ENCODE data around the gene NELL1. TPM values are rescaled to one million over a fixed set of nuclear protein-coding genes. Genes with fewer than 3 reads are reported as not detected.
"Not testable (repeated sequence)": the region's sequence is repeated elsewhere in the genome, so short reads cannot be mapped to it uniquely, and the experiment has no call there.

The NELL1 gene
- total RNA-seq, 1 experiment from 2014 or later, result 0.34 TPM

DNA sequence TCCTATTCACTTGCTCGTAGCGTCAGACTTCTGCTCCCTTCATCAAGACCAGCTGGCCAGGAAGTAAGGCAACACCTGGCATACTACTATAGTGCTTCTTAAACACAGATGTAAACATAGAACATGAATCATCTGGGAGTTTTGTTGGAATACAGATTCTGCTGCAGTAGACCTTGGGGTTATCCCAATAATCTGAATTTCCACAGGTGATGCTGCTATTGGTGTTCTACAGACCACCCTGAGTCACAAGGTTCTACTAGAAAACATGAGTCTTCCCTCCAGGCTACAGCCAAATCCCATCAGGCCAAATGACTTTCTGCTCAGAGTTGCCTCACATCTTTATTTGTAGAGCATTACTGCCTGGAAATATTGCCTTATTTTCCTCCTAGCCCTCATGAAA is 175.2 kb downstream of the NELL1 start:
- in situ Hi-C loops (cut with HindIII; ENCODE audit: low sequenced_read_pairs), result no loop called here
- DNase-seq (ENCODE audit: low spot score), result no peak

DNA sequence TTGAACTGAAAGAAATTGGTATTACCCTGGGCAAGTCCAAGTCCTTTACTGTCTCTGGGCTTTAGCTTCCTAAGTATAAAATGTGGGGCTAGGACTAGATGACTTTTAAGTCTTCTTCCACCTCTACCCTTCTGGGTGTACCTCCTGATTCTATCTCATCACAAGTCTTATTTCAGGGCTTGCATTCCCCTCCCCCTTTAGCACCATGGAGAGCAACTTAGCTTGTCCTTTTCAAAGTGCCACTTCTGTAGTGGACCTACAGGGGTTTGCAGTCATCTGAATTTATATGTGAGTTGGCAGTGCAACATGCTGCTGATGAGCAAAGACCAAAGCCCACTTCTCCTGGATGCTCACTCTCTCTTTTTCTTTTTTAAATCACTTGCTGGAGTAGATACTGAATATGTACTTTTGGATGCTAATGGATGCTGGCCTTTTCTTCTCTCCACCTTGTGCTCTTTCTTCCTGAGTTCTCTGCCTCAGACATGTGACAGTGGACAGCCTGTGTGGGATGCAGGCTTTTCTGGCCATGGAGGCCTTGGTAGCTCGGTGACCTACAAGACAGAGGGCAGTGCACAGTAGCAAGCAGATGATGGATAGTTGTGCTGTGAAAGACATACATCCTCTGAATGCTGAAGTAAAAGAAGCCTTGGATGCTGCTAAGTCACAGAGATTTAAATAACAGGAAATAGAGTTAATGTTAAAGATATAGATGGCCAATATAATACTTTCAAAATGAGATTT is 185.0 kb downstream of the NELL1 start:
- in situ Hi-C loops (cut with HindIII; ENCODE audit: low sequenced_read_pairs), result no loop called here
- DNase-seq (ENCODE audit: low spot score), result no peak

DNA sequence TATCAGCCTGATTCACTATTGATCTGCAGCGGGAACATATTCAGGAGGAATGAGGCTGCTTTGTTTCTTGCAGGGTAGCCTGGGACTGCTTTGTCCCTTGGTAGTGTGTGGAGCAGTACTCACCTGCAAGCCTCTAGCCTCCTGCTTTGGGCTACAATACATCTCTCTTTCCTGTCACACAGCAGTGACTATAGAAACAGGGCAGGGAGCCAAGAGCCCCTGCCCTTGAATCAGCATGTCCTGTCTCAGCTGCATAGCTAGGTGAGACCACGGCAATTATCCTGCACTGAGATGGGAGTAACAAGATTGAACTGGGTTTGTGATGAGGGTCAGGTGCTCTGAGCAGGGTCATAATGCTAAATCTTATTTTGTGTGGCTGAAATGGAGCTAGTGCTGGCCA is 191.9 kb downstream of the NELL1 start:
- no peak for DNase-seq (ENCODE audit: low spot score)
- in situ Hi-C loops (cut with HindIII; ENCODE audit: low sequenced_read_pairs), result no loop called here

DNA sequence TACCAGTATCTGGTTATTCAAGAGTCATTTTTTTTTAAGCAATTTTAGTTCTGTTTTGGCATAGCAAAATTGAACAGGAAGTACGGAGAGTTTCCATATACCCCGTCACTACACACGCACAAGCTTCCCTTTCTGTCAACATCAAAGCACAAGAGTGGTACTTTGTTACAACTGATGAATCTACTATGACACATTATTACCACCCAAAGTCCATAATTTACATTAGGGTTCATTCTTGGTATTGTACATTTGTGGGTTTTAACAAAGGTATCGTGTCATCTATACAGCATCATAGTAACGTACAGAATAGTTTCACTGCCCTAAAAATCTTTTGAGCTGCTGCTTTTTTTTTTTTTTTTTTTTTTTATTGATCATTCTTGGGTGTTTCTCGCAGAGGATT is 192.9 kb downstream of the NELL1 start:
- DNase-seq (ENCODE audit: low spot score); in situ Hi-C loops (cut with HindIII; ENCODE audit: low sequenced_read_pairs): not testable (repeated sequence)

DNA sequence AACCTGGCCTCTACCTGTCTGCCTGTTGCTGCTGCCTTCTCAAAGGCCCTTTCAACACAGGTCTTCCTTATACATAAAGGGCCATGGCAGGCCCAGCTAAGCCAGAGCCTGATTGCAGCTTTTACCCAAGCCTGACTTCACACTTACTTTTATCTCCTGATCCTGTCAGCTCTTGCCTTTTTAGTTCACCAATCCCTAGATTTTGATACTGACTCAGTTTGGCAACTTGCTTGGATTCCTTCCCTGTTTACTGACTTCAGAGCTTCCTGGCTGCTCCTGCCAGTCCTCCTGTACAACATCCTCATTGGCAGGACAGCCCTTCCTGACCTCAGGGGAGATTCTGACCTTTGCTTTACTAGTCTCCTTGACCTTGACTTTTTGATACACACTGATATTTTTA is 195.2 kb downstream of the NELL1 start:
- in situ Hi-C loops (cut with HindIII; ENCODE audit: low sequenced_read_pairs), result no loop called here

DNA sequence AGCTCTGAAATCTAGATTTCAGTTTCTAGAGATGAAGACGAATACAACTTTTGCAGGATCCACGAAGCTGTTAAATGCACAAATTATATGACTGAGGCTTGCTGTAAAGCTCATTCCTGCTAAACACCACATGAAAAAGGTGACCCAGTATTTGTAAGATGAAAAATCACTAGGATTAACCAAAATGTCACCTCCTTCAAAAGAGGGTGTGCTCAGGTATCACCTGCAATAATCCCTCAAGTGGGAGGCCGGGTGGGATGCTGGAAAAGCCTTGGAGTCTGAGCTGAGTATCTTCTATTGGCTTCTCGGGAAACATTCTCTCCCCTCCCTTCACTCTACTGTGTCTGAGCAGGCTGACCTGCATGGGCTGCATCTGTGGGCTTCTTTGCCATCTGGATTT is 195.8 kb downstream of the NELL1 start:
- in situ Hi-C loops (cut with HindIII; ENCODE audit: low sequenced_read_pairs), result no loop called here
- no peak for DNase-seq (ENCODE audit: low spot score)

More for the DNA sequence above, 195.2 kb downstream of the NELL1 start:
- DNase-seq (ENCODE audit: low spot score), result no peak

DNA sequence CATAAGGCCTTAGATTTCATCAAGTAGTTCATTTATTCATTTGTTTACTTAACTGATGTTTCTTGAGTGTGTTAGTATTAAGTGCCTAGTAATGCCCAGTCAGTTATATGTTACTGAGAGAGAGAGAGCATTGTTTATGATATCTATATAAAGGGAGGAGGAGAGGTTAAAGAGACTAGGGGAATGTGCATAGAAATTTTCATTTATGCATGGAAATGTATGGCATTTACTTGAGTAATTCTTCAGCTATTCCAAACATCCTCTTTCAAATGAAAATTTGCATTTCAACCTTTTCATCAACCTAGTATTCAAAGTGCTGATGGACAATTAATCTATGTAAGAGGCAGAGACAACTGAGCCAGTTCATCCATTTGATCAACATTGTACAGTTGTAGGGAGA is 199.7 kb downstream of the NELL1 start:
- DNase-seq (ENCODE audit: low spot score), result no peak

DNA sequence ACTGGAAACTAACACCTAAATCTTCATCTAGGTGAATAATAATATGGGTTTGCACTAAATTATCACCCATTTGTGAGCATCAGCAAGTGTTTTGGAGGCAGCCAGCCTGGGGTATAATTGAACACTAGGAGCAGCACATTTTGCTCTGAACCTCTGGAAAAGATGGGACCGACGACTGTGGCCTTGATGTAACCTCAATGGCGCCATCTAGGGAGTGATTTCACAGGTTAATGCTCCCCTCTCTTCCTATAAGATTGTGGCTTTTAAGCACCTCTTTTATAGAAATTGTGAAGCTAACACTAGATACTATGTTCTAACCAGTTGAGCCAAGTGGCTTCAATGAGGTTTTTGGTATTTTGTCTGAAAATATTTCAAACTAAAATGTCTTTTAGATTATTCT is 203.7 kb downstream of the NELL1 start:
- in situ Hi-C loops (cut with HindIII; ENCODE audit: low sequenced_read_pairs), result no loop called here
- peak; percentile 15 for DNase-seq (ENCODE audit: low spot score)

More for the DNA sequence above, 199.7 kb downstream of the NELL1 start:
- in situ Hi-C loops (cut with HindIII; ENCODE audit: low sequenced_read_pairs), result no loop called here

DNA sequence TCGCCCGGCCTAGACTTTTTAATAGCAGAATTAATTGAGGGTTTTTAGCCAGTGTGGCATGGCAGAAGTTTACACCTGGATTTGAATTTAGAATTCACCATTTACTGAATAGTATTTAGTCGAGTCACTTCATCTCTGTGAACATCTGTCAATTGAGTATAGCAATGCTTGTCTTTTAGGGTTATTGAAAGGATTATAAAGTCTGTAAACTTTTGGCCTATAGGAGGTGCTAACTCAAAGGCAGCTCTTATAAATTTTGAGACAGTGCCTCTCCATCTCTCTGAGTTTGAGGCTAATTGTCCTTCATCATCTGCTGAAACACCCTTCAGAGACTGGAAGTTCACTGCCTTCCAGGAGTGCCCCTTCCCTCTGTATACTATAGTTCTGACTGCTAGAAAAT is 205.0 kb downstream of the NELL1 start:
- DNase-seq (ENCODE audit: low spot score), result no peak
- in situ Hi-C loops (cut with HindIII; ENCODE audit: low sequenced_read_pairs), result no loop called here

DNA sequence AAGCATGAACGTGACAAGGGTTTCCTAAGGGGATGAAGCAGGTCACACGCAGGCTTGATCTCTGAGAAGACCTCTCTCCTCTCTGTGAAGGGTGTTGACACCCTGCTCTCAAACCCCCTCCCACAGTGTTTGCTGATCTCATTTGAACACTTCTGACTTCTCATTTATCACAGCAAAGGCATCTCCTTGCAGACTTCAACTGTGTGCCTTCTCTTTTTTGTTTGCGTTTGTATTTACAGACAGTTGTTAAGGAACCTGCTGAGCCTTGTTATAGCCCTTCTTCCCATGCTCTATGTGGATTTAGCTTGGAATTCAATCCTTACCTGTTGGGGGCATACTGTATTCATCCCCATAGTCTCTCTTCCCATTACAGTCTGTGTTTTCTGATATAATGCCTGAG is 206.5 kb downstream of the NELL1 start:
- no peak for DNase-seq (ENCODE audit: low spot score)
- in situ Hi-C loops (cut with HindIII; ENCODE audit: low sequenced_read_pairs), result no loop called here

DNA sequence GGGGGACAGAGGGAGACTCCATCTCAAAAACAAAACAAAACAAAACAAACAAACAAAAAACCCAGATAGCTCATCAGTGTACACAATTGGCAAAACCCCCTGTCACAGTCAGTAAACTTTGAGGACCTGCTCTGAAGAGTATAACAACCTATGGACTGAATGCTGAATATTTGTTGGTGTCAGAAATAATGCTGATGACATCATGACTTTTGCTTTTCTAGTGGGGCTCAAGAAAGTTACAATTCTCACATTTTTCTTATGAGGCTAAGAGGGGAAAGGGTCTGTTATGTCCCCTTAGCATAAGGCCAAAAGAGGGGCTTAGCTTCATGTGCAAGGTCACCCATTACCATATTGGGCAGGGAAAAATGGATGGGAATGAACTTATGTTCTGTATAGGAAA is 207.4 kb downstream of the NELL1 start:
- no peak for DNase-seq (ENCODE audit: low spot score)
- in situ Hi-C loops (cut with HindIII; ENCODE audit: low sequenced_read_pairs), result no loop called here

DNA sequence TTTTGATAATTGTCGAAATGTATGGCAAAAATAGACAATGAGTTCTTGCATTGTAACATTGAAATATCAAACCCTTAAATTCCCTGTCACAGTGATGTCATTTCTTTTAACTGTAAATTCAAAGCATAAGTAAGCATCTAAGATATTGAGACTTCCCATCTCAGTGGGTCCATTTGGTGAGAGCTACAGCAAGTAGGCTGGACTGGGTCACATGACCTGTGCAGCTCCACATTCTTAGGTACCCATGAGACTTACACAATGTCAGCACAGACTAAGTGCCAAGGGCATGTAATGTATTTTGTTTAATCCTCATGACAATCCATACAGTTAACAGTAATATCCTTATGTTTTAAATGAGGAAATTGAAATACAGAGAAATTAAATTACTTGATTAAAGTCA is 210.7 kb downstream of the NELL1 start:
- no peak for DNase-seq (ENCODE audit: low spot score)
- in situ Hi-C loops (cut with HindIII; ENCODE audit: low sequenced_read_pairs), result no loop called here

DNA sequence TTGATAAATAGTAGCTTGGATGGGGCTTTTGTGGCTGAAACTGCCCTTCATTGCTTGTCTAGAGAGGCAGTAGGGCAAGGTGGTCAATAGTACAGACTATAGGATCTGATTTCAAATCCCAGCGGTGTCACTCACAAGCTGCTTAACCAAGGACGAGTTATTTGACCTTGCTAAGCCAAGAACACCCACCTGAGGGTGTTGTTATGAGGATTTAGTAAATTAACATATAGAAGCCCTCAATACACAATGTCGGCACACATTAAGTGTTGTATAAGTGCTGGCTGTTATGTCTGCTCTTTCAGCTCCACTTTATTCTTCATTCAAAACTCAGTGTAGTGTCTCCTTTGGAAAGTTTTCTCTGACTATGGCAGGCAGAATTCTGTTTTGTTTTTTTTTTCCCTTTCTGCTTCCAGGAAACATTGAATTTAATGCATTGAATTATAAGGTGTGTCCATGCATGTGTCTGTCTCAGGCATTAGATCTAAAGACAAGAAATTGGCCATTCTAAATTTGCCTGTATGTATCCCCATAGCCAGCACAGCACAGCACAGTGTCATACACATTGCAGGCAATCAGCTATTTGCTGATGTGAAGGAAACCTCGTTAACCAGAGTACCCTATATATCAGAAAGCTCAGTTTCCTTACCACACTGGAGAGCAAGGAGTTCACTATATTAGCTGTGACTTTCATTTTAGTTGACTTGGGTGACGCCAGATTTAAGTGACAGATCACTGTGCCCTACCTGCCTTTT is 212.1 kb downstream of the NELL1 start:
- DNase-seq (ENCODE audit: low spot score), result no peak
- in situ Hi-C loops (cut with HindIII; ENCODE audit: low sequenced_read_pairs), result no loop called here

DNA sequence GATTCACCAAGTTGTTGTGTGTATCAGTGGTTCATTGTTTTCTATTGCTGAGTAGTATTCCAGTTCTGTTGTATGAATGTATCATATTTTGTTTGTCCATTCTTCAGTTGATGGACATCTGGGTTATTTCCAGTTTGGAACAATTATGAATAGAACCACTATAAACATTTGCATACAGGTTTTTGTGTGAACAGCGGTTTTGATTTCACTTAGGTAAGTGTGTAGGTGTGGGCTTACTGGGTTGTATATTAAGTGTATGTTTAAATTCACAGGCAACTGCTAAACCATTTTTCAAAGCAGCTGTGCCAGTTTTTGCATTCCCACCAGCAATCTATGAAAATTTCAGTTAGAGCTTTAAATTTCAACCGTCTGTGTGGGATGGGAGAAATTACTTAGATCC is 217.8 kb downstream of the NELL1 start:
- in situ Hi-C loops (cut with HindIII; ENCODE audit: low sequenced_read_pairs), result no loop called here
- DNase-seq (ENCODE audit: low spot score), result no peak

DNA sequence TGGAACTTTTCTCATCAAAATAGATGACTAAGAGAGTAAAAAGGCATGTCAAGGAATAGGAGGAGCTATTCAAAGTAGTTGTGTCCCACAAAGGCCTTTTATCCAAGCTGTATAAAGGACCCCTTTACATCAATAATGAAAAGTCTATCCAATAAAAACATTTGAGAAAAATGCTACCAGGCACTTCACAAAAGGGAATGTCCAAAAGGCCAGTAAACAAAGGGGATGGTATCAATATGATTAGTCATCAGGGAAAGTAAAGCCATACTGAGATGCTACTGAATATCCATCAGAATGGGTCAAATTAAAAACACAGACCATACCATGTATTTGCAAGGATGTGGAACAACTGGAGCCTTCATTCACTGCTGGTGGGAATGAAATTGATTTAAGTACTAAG is 224.9 kb downstream of the NELL1 start:
- in situ Hi-C loops (cut with HindIII; ENCODE audit: low sequenced_read_pairs), result no loop called here
- no peak for DNase-seq (ENCODE audit: low spot score)

DNA sequence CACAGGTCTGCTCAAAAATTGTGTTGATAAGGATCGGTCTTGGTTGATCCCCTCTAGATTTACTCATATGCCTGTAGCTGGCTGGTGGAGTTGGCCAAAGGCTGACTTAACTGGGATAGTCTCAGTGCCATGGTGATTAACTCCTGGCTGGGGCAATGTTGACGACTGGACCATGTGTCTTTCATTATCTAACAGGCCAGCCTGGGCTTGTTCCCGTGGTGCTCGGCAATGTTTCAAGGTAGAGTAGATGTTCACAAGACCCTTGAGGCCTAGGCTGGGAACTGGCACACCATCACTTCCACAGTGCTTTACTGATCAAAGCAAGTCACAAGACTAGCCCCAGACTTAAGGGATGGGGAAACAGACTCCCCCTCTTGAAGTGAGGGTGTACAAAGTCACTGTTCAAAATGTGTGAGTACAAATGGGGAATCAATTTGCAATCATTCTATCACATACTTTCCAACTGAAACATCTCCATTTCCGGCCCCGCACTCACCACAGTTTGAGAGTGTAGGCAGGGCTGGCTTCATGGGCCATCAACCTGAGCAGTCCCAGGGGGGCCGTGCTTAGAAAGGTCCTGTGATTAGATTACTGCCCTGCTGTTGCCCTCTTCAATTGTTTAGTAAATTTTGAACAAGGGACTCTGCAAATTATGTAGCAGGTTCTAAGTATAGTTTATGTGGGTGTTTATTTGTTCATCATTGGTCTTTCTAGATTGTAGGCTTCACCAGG is 240.8 kb downstream of the NELL1 start:
- DNase-seq (ENCODE audit: low spot score), result no peak
- in situ Hi-C loops (cut with HindIII; ENCODE audit: low sequenced_read_pairs), result no loop called here

DNA sequence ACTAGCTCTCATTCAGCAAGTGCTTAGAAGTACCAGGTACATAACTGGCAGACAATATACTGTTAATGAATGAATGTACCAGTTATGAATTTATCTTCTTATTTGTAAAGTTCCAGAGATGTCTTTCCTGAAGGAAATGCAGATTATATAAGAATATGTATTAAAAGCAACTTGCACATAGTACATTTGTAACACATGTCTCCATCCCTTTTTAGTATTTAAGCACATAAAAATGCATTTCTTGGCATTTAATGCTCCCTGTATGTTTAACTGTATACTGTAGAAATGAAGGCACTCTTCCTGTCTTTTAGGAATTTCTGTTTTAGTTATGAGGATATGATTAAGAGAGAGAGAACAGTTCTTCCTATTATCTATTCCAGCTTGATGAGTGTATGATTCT is 241.3 kb downstream of the NELL1 start:
- no peak for DNase-seq (ENCODE audit: low spot score)
- in situ Hi-C loops (cut with HindIII; ENCODE audit: low sequenced_read_pairs), result no loop called here

DNA sequence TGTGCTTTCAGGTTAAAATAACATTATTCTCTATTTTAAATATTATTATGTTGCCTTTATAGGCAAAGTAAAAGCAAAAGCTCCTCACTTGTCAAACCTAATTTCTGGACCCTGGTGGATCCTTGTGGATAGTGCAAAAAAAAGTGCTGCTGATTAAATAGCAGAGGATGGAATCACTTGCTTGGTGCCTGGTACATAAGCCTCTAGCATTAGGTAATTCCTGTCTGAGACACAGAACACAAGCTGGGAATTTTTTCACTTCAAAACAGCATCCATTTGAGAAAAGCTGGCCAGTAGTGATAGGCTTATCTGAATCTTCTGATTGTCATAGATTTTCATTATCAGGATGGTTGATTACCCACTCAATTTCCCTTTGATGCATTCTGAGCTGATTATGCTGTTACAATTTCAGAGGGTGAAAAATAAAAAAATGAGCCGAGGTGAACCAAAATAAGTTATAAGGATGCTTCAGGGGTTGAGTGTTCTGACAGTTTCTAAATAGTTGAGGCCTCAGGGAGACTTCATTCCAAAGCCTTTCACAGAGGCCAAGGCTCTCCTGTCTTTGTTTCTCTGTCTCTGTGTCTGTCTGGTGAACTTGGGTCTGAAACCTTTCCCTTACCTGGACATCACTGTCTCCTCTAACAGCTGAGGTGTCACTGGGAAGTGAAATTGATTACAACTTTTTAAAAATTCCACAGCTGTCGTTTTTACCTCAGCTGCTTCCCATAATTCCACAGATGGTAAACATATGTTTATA is 242.9 kb downstream of the NELL1 start:
- no peak for DNase-seq (ENCODE audit: low spot score)
- in situ Hi-C loops (cut with HindIII; ENCODE audit: low sequenced_read_pairs), result no loop called here

DNA sequence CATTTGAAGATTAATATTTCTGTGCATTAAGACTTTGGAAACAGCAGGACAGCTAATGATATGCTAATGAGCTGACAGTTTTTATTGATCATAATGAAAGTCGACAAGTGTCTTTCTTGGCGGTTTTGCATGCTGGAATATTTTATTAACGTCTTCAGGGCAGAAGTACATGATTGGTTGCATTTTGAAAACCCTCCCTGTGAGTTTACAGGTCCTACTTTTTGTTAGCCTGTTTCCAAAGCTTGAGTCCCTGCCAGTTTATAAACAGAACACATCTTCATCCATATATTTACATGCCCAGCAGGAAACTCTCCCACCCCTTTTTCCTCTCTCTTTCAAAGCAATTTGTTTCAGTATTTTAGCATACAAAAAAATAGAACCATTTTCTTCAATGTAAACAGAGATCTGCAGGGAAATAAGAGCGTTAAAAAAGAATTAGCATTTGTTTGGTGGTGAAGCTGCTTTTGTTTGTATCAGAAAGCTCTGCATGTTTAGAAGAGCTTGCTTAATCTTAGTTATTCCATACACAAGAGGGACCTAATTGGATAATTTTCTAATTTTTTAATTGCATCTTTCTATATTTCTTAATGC is 243.6 kb downstream of the NELL1 start:
- in situ Hi-C loops (cut with HindIII; ENCODE audit: low sequenced_read_pairs), result no loop called here
- no peak for DNase-seq (ENCODE audit: low spot score)
